ENCODE results near the gene SCIN.
"Not testable (repeated sequence)": the region's sequence is repeated elsewhere in the genome, so short reads cannot be mapped to it uniquely, and the experiment has no call there.

Gene SCIN

GRCh38 chr7:12570534-12571461 lies at the start of gene SCIN:
SCIN (plus strand) TSS chr7:12570720; CDS start chr7:12570787, 67 bp downstream.
- DNase-seq: no peak

- DNase-seq: no peak
Observed at GRCh38 chr7:12524794-12525386, 45.6 kb upstream of the SCIN start.

GRCh38 chr7:12526693-12527092 lies 43.8 kb upstream of the SCIN start:
- DNase-seq: not testable (repeated sequence)

- not testable (repeated sequence) for DNase-seq
Observed at GRCh38 chr7:12527670-12528069, 42.9 kb upstream of the SCIN start.

GRCh38 chr7:12529971-12530710 lies 40.4 kb upstream of the SCIN start:
- DNase-seq: no peak

GRCh38 chr7:12531784-12532183 lies 38.7 kb upstream of the SCIN start:
- DNase-seq: no peak

GRCh38 chr7:12534046-12534445 lies 36.5 kb upstream of the SCIN start:
- DNase-seq: no peak

- DNase-seq: no peak
Observed at GRCh38 chr7:12539681-12540080, 30.8 kb upstream of the SCIN start.

- DNase-seq: no peak
Observed at GRCh38 chr7:12540850-12541249, 29.7 kb upstream of the SCIN start.

- DNase-seq: no peak
Observed at GRCh38 chr7:12543586-12543985, 26.9 kb upstream of the SCIN start.

- DNase-seq: no peak
Observed at GRCh38 chr7:12549106-12549505, 21.4 kb upstream of the SCIN start.

- DNase-seq: no peak
Observed at GRCh38 chr7:12550956-12551355, 19.6 kb upstream of the SCIN start.

- DNase-seq: no peak
Observed at GRCh38 chr7:12552876-12553275, 17.6 kb upstream of the SCIN start.

- DNase-seq: no peak
Observed at GRCh38 chr7:12553416-12553815, 17.1 kb upstream of the SCIN start.

- no peak for DNase-seq
Observed at GRCh38 chr7:12554351-12554750, 16.2 kb upstream of the SCIN start.

GRCh38 chr7:12554872-12555271 lies 15.6 kb upstream of the SCIN start:
- no peak for DNase-seq

GRCh38 chr7:12555695-12556094 lies 14.8 kb upstream of the SCIN start:
- DNase-seq: not testable (repeated sequence)

- not testable (repeated sequence) for DNase-seq
Observed at GRCh38 chr7:12556139-12556792, 14.3 kb upstream of the SCIN start.

- no peak for DNase-seq
Observed at GRCh38 chr7:12557282-12557681, 13.2 kb upstream of the SCIN start.

GRCh38 chr7:12564996-12565764 lies 5.3 kb upstream of the SCIN start:
- no peak for DNase-seq

- no peak for DNase-seq
Observed at GRCh38 chr7:12565873-12566272, 4.6 kb upstream of the SCIN start.

- DNase-seq: no peak
Observed at GRCh38 chr7:12567015-12567414, 3.5 kb upstream of the SCIN start.

Measured in activated CD8-positive, alpha-beta memory T cell treated with anti-CD3 and anti-CD28 coated beads for 24 hours (primary cell).